Epithelial cell of proximal tubule (primary cell): ENCODE results near the gene CRYZL1. TPM values are rescaled to one million over a fixed set of nuclear protein-coding genes. Genes with fewer than 3 reads are reported as not detected.

Experiments used
- DNase-seq: peaks from one replicate; pipeline ENCODE4 v3.0.0-alpha.2; 2011; ENCODE audit warnings: low read depth
- H3K4me3 ChIP-seq: 2 replicates; pipeline ENCODE4 v1.5.1; 2011; ENCODE audit warnings: low read depth, mild to moderate bottlenecking, low read length
- CTCF ChIP-seq: conservative IDR thresholded peaks from 2 replicates; pipeline ENCODE4 v1.5.1; 2012; ENCODE audit warnings: low read depth, mild to moderate bottlenecking, low read length
- total RNA-seq: library from RNA; depleted of rRNA; stranded (reverse); fragments of >200 nt; gene quantifications from 2 replicates; pipeline ENCODE4 v1.2.3, GENCODE V29; 2015

CRYZL1 gene
- total RNA-seq, 1 donor from 2014 or later, result 27.2 TPM

GRCh38 chr21:33562389-33562788 is 79.2 kb downstream of the CRYZL1 start:
- no peak for TF ChIP-seq CTCF
- no peak overlapping the region for H3K4me3 ChIP-seq
- DNase-seq, result no peak

- no peak overlapping the region for H3K4me3 ChIP-seq
- TF ChIP-seq CTCF, result no peak
- DNase-seq, result no peak
Measured at GRCh38 chr21:33561373-33561772, 80.2 kb downstream of the CRYZL1 start.

- no peak overlapping the region for H3K4me3 ChIP-seq
- no peak for TF ChIP-seq CTCF
- DNase-seq, result no peak
Measured at GRCh38 chr21:33560965-33561364, 80.6 kb downstream of the CRYZL1 start.

GRCh38 chr21:33559813-33560212 is 81.7 kb downstream of the CRYZL1 start:
- H3K4me3 ChIP-seq, result no peak overlapping the region
- DNase-seq, result no peak
- no peak for TF ChIP-seq CTCF

GRCh38 chr21:33558777-33559421 is 82.6 kb downstream of the CRYZL1 start:
- no peak for DNase-seq
- no peak for TF ChIP-seq CTCF
- no peak overlapping the region for H3K4me3 ChIP-seq

GRCh38 chr21:33557447-33557846 is 84.1 kb downstream of the CRYZL1 start:
- no peak overlapping the region for H3K4me3 ChIP-seq
- DNase-seq, result no peak
- no peak for TF ChIP-seq CTCF

- no peak for DNase-seq
- no peak for TF ChIP-seq CTCF
- H3K4me3 ChIP-seq, result no peak overlapping the region
Measured at GRCh38 chr21:33554982-33555344, 86.6 kb downstream of the CRYZL1 start.
